Lung microvascular endothelial cell (primary cell): ENCODE data around the gene METTL15. TPM values are rescaled to one million over a fixed set of nuclear protein-coding genes. Genes with fewer than 3 reads are reported as not detected.

ENCODE experiments used
- total RNA-seq: library from RNA; depleted of rRNA; stranded (reverse); fragments of >200 nt; gene quantifications from 2 replicates; pipeline ENCODE4 v1.2.1, GENCODE V29; 2014

The METTL15 gene
- total RNA-seq, 1 donor from 2014 or later, result 6.9 TPM

Other genes with a start within 250 kb of the METTL15 start
- 2.0 and 6.8 TPM in 2 replicates for gene KIF18A, start 232 bp upstream of the METTL15 start, total RNA-seq